Measurements from ENCODE around the gene ATP12A. TPM values are rescaled to one million over a fixed set of nuclear protein-coding genes. Genes with fewer than 3 reads are reported as not detected.

Gene ATP12A
- total RNA-seq, 1 experiment from 2014 or later: not detected

DNA sequence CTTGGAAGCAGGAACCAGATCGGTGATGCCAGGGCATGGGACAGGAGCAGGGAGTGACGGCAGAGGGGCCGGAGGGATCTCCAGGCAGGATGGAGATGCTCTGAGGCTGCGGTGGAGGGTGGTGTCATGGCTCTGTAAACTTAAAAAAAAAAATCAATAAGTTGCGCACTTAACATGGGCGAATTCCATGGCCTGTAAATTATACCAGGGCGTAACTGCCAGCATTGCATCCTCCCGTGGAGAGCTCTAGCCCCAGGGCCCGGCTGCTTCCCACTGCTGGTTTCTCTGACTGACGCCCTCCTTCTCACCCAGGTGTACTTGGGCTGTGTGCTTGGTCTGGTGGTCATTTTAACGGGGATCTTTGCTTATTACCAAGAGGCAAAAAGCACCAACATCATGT, 8.7 kb downstream of the ATP12A start:
- intact Hi-C loops (cut with micrococcal nuclease; ENCODE audit: unreplicated experiment) (no loop called here), in situ Hi-C loops (cut with HindIII; ENCODE audit: low pct_unique_long_range_greater_than_20kb, low sequenced_read_pairs) (no loop called here)
- no peaks in the 10 kb centered on the region for H3K27me3 ChIP-seq (ENCODE audit: control insufficient read depth, insufficient read depth, low read length)
- H3K36me3 ChIP-seq (ENCODE audit: control insufficient read depth, insufficient read depth, low read length): no peaks in the 10 kb centered on the region
- CTCF ChIA-PET: interaction anchor here (0.6 kb wide), 1 partner anchor 15 kb away, joined by 5 read pairs; no protein-coding TSS in a partner anchor
- H3K27ac ChIP-seq (ENCODE audit: low read length): no peak overlapping the region
- DNase-seq (ENCODE audit: low read depth, low spot score) (no peak), ATAC-seq (no peak)
- BruUV-seq (replicated peaks): no TSS peak
- POLR2A ChIA-PET: interaction anchor here (0.6 kb wide), 1 partner anchor 13 kb away, joined by 5 read pairs; no protein-coding TSS in a partner anchor
- H3K4me3 ChIP-seq (ENCODE audit: low read depth in 2 of 2, low read length in 2 of 2): no peak overlapping the region
- H3K4me1 ChIP-seq (ENCODE audit: control insufficient read depth, insufficient read depth, low read length): no peaks in the 10 kb centered on the region
- TF ChIP-seq, protein P1, sequence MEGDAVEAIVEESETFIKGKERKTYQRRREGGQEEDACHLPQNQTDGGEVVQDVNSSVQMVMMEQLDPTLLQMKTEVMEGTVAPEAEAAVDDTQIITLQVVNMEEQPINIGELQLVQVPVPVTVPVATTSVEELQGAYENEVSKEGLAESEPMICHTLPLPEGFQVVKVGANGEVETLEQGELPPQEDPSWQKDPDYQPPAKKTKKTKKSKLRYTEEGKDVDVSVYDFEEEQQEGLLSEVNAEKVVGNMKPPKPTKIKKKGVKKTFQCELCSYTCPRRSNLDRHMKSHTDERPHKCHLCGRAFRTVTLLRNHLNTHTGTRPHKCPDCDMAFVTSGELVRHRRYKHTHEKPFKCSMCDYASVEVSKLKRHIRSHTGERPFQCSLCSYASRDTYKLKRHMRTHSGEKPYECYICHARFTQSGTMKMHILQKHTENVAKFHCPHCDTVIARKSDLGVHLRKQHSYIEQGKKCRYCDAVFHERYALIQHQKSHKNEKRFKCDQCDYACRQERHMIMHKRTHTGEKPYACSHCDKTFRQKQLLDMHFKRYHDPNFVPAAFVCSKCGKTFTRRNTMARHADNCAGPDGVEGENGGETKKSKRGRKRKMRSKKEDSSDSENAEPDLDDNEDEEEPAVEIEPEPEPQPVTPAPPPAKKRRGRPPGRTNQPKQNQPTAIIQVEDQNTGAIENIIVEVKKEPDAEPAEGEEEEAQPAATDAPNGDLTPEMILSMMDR (IDR thresholded peaks at IDR 0.05): no peak
- TF ChIP-seq REST (IDR thresholded peaks at IDR 0.05; ENCODE audit: insufficient read depth in 1 of 2, low read depth in 2 of 2, low read length in 1 of 2): no peak
- no peak for TF ChIP-seq POLR2AphosphoS5 (IDR thresholded peaks at IDR 0.05; ENCODE audit: low read depth, low read length)
- TF ChIP-seq SIN3A (IDR thresholded peaks at IDR 0.05; ENCODE audit: borderline replicate concordance, insufficient read depth, low read depth, low read length): no peak
- no peak for TF ChIP-seq TCF7L2 (IDR thresholded peaks at IDR 0.05; ENCODE audit: low read depth, low read length)
- no peaks in the 10 kb centered on the region for H3K9me3 ChIP-seq (ENCODE audit: control insufficient read depth, insufficient read depth, low read depth, low read length)

GRCh38 chr13:24691381-24691780, 11.2 kb downstream of the ATP12A start:
- Histone ChIP-seq H3K9me3 (ENCODE audit: control insufficient read depth, insufficient read depth, low read depth, low read length) (no peaks in the 10 kb centered on the region), H3K4me3 (ENCODE audit: low read depth in 2 of 2, low read length in 2 of 2) (no peak overlapping the region), H3K36me3 (ENCODE audit: control insufficient read depth, insufficient read depth, low read length) (no peaks in the 10 kb centered on the region), H3K27ac (ENCODE audit: low read length) (no peak overlapping the region), H3K27me3 (ENCODE audit: control insufficient read depth, insufficient read depth, low read length) (no peaks in the 10 kb centered on the region), H3K4me1 (ENCODE audit: control insufficient read depth, insufficient read depth, low read length) (no peaks in the 10 kb centered on the region)
- TF ChIP-seq POLR2AphosphoS5 (IDR thresholded peaks at IDR 0.05; ENCODE audit: low read depth, low read length): no peak
- TF ChIP-seq, protein P1 (IDR thresholded peaks at IDR 0.05): no peak
- TF ChIP-seq TCF7L2 (IDR thresholded peaks at IDR 0.05; ENCODE audit: low read depth, low read length): no peak
- TF ChIP-seq SIN3A (IDR thresholded peaks at IDR 0.05; ENCODE audit: borderline replicate concordance, insufficient read depth, low read depth, low read length): no peak
- BruUV-seq (replicated peaks): no TSS peak
- ChIA-PET CTCF (no interaction called here), POLR2A (no interaction called here)
- intact Hi-C loops (cut with micrococcal nuclease; ENCODE audit: unreplicated experiment): loop anchor here (5.0 kb wide), 1 partner anchor 36 kb away; no protein-coding TSS in a partner anchor
- in situ Hi-C loops (cut with HindIII; ENCODE audit: low pct_unique_long_range_greater_than_20kb, low sequenced_read_pairs): no loop called here
- ATAC-seq (no peak), DNase-seq (ENCODE audit: low read depth, low spot score) (no peak)
